GM18861 (cell line): ENCODE data around the gene LRRK1.

Experiments used
- ATAC-seq: cut with Tn5 transposase; IDR thresholded peaks from one replicate; pipeline ENCODE4 v1.9.1; 2021; ENCODE audit not compliant: unreplicated experiment

Gene LRRK1

DNA sequence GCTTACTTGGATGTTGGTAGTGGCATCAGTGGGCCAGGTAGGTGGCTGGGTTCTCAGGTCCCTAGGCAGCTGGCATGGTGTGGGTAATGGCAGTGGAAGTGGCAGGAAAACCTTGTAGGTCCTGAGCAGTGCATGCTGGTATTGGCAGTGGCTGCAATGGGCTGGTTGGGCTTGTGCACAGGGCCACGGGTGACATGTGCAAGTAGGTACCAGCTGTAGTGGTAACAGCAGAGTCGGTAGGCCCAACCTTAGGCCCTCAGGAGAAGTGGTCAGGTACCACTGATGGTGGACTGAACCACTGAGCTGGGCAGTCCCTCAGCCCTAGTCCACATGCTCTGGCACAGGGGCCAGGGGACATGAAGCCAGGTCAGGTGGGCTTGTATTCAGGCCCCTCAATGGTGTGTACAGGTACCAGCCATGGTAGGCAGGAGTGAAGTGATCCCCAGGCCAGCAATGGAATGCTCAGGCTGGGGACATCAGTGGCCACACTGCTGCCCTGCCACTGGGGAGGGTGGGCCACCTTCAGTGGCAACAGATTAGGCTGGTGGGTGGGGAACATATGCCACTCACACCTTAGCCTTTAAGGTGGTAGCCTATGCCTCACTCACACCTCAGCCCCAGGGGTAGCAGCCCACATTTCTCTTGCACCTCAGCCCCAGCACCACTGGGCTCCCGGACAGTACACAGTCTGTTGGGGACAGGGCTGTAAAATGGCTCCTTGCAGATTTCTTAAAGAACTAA is 118.1 kb downstream of the LRRK1 start:
- no peak for ATAC-seq

DNA sequence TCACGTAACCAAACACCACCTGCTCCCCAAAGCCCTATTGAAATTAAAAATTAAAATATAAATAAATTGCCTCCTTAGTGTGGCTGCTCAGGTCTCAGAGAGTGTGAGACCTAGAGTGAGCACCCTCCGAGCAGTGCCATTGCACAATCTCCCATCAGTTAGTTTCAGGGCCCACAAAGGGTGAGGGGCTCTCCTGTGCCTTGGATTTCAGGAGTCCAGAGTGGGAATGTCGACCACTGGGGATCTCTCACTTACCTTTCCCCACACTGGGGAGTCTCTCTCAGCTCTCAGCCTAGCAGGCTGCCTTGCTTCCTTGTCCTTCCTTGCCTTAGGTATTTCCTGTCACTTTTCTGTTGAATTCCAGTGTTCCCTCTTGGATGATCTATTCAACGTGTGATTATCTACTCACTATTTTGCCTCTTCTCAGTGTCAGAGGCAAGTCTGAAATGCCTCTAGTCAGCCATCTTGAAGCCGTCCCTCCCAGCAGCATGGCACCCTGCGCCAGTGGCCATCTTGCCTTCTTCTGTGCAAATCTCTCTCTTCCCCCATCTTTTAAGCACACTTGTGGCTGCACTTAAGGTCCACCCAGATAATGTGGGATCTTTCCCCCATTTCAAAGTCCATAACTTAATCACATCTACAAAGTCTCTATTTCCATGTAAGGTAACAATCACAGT is 119.3 kb downstream of the LRRK1 start:
- no peak for ATAC-seq

DNA sequence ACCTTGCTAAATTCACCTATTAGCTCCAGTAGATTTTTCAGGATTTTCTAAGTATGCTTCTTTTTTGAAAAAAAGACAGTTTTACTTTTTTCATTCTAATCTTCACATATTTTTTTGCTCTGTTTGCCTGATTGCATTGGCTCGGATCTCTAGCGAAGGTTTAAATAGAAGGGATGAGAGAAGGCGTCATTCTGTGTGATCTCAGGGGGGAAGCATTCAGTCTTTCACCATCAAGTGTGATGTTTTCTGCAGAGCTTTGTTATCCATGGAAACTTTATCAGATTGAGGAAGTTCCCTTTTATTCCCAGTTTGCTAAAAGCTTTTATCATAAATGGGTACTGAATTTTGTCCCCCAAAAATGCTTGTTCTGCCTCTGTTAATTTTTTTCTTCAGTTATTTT is 120.3 kb downstream of the LRRK1 start:
- no peak for ATAC-seq

DNA sequence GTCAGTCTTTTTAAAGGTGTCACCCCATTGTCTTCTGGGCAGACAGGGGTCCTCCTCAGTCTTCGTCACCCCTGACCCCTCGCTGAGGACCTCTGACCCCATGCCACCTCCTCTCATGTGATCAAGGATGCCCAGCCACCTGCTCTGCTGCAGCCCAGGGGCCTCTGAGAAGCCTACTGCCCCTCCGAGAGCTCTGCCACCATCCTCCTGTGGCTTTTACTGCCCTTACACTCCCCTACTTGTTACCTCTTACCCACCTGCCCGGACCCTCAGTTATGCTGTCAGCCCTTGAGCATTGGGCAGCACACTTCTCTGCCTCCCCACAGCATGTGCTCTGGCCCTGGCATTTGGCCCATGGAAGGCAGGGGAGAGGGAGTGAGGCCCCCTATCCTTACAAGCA is 123.2 kb downstream of the LRRK1 start:
- no peak for ATAC-seq

DNA sequence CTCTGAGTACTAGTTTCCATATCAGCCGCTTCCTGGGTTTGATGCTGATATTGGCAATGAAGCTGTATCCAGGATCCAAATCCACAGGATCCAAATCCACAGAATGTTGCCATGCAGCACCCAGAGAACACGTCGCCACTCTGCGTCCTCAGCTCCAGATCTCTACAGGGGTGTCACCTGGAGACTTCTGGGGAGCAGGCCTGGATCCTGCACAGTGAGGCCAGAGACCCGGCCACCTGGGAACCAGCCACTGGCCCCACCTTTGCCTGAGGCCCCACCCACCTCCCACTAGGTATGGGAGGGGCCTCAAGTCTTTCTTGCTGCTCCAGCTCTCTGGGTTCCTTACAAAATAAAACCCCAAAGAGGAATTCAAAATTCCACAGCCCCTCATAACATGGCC is 123.9 kb downstream of the LRRK1 start:
- no peak for ATAC-seq

DNA sequence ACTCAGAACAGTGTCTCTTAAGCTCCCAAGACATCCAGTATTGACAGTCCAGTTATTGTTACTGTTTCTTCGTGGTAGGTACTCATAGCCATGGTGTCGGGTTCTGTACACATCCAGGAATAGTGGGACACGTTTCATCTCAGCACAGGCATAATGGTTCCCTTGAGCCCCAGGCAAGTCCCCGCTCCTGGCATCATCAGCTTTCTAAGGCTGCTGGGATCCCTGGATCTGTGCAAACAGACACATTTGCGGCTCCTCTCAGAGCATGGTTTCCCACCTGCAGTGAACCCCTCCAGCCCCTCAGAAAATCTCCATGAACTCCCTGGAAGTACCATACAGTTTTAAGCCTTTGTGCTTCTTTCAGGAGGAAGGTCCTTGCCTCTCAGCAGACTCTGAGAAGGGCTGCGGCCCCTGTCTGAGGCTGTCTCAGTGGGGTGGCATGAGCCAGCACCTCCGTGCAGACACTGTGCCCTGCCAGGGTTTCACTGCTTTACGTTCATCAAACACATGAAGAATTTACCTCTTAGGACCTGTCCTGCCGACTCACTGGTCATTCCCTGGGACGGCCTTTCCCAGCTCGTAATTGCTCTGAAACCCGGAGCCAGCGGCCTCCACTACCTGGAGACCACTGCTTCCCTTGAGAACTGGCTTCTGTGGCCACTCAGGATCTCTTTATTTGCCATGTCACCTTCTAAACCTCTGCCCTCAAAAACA is 124.9 kb downstream of the LRRK1 start:
- no peak for ATAC-seq

DNA sequence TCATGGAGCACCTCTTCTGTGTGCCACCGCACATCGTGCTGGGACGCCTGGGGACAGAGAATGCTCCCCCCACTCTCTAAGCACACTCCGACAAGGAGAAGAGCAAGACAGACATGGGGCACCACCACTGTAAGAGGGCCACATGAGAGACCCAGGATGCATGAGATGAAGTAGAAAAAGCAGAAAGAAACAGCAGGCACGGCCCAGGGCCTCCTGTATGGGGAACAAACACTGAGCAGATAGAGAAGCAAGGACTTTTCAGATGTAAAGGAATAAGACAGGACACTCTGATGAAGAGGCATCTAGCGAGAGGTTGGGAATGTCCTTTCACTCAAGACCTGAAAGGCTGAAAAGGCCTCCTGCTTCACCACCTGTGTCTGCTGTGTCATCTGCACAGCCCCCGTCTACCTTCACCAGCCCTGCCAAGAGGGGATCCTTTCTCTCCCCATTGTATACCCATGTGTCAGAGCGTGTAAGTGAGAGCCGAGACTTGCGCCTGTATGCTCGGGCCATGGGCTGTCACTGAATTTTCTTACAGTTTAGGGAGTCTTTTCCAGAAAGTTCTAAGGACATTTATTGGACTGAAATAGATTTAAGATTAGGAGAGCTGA is 125.6 kb downstream of the LRRK1 start:
- no peak for ATAC-seq

DNA sequence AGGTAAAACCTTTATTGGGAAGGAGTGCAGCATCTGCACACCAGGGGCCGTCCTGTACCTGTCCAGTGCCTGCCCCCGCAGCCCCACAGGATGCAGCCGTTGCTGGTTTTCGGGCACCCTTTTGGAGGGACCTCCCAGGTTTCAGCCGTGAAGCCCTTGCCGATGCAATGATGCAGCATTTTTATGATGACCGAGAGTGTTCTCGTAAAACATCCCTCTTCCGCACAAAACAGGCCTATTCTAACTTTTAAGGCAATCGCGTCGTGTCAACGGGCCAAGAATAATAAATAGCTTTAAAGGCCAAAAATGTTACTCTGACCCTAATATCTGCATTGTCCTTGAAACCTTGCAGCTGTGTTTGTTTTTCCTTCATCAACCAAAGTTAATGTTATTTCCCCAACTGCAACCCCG is 126.1 kb downstream of the LRRK1 start:
- ATAC-seq: no peak

DNA sequence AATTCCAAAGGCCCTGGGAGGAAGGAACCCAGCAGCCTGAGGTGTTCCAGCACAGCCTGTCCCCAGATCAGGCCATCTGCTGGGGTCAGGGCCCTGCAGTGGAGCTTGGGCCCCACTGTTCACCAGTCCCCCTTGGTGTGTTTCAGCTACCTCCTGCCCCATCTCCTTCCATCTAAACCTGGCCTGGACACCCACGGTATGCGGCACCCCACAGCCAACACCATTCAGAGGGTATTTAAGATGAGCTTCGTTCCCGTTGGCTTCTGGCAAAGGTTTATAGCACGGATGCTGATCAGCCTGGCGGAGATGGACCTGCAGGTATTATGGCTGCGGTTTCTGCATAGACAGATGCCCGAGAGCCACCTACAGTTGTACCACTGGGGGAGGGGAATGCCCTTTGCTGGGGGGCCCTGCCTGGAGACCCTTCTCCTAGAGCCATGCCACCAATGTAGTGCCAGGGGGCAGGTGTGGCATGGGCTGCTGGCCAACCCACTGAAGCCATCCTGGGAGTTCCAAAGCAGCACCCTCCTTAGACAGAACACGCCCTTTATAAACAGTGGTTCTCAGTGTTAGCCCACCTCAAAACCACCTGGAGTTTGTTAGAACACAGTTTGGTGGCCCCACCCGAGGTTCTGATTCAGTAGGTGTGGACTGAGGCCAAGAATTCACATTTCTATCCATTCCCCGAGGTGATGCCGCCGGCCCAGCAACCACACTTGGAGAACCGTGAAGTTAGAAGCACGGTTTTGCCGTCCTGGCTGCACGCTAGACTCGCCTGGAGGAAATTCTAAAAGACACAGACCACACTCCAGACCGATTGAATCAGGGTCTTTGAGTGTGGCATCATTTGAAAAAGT is 126.9 kb downstream of the LRRK1 start:
- no peak for ATAC-seq

DNA sequence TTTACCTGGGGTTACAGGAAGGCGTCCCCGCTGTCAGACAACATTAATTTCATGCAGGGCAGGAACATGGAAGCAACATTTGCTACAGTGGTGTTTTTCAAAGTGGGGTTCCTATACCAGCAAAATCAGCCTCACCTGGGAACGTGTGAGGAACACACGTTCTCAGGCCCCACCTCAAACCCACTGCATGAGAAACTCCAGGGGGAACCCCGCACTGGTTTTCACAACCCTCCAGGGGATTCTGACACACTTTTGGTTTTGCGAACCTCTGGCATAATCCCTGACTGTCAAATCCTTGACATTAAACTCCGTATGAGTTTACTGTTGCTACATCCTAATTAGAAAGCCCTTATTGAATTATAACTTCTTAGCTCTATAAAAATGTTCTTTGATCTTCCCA is 127.7 kb downstream of the LRRK1 start:
- no peak for ATAC-seq

DNA sequence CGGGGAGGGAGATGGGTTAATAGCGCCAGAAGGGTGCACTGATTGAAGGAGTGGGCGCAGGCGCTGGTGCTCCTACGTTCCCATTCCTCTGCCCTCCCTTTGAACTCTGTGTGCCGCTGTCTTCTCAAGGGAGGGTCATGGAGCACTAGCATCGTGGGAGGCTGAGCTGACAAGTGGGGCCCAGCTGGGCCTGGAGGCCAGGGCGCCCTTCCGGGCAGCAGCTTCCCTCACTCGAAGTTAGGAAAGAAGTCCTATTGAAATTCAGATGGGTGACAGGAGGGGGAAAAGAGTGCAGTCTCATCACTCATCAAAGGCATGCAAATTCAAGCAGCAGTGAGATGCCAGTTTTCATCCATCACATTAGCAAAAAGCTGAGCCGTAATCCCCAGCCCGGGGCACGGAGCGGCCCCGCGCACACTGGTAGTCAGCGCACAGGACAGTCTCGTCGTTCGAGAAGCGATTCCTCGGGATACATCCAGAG is 128.2 kb downstream of the LRRK1 start:
- ATAC-seq: no peak

DNA sequence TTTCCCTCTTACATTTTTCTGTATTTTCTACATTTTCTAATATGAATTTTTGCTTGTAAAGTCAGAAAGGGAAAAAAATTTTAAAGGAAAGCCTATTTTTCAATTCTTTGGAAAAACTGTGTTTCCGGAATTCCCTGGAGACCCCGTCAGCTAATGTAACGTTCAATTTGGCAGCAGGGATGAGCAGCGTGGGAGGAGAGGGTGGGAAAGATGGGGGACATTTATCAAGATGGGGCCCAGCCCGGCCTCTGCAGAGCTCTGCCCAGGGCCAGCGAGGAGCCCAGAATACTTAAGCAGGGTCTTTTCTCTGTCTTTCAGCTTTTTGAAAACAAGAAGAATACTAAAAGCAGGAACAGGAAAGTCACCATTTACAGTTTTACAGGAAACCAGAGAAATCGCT is 129.0 kb downstream of the LRRK1 start:
- no peak for ATAC-seq

DNA sequence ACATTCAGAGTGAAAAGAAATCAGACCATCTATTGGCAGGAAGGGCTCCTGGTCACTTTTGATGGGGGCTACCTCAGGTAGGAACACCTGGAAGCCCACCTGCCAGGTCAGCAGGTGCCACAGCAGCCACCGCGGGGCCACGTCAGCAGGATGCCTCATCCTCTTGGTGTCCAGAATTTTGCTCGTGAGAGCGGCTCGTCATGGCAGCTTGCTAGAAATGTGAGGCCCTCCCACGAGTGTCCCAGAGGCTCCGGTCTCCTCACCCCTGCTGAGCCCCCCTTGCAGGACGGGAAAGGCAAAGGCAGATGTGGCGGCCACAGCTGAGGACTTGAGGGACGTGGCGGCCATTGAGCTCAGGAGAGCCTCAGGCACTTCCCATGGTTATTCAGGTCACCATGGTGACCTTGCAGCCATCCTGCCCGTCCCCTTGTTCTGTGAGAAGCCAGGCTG is 129.4 kb downstream of the LRRK1 start:
- ATAC-seq: no peak

DNA sequence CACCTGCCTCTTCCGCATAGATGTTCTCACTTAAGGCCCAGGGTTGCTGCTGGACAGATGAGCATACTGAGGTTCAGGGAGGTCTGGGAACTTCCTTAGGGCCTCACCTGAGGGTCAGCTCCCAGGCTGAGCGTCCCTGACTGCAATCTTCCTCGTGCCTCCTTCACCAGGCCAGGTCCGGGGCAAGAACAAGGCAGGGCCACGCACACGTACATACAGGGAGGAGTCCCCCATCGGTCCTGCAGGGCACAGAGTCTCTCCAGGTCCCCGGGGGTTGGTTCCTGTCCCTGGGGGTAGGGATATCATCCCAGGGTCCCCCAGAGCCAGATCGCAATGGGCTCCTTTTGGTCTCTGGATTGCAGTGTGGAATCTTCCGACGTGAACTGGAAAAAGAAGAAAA is 130.1 kb downstream of the LRRK1 start:
- no peak for ATAC-seq

DNA sequence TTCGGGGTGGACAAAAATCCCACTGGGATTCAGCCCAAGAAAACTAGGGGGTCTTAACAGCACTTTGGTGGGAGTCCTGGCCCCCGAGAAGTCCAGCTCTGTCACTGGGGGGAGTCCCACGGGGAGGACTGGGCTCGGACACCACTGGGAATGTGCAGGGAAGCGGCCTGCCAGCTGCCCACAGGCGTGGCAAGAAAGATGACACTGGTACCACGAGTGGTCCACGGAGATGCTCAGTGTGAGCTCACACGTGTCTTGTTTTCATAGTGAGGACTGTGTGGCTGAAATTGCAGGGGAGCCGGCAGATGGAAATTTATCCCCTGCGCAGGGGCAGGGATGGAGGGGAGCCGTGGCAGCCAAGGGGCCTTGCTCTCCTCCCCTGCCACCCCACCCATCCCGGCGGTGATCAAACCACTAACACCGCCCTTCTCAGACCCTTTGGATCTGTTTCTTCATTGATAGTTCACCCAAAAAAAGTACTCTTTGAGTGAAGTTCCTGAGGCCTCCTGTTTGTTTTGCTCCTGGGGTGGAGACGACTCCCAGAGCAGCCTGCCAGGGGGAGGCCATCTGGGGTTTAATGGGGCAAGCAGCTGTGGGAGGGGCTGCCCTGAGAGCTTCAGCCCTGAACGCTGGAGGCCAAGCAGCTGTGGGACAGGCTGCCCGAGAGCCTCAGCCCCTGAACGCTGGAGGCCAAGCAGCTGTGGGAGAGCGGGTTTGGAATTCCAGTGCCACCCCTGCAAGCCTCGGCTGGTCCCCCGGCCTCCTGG is 130.9 kb downstream of the LRRK1 start:
- ATAC-seq: no peak

DNA sequence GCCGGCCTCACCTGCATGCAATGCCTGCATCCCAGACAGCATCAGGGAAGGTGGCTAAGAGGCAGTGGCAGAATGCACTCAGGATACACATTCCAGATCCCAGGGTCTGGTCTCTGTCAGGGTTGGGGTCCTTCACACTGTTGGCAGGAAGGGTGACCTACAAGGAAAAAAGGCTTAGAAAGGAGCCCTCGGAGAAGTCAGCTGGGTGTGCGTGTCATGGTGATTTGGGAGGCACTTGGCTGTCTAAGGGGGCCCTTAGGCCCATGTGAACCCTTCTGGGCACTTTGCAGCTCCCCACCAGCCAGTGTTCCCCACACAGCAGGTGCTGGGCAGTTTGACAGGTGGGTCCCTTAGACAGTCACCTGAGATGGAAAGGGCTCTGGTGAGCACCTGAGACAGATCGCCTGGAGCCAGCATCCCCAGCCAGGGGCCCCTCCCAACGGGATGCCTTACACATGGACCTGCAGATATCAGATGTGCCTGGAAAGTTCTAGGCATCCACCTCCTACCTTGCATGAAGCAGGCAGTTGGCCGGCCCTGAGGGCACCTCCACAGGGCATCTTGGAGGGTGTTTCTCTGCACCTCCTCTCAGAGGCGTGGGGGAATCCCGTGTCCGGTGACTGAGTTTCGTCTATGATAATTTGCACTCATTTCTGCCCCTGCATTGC is 131.6 kb downstream of the LRRK1 start:
- ATAC-seq: no peak

DNA sequence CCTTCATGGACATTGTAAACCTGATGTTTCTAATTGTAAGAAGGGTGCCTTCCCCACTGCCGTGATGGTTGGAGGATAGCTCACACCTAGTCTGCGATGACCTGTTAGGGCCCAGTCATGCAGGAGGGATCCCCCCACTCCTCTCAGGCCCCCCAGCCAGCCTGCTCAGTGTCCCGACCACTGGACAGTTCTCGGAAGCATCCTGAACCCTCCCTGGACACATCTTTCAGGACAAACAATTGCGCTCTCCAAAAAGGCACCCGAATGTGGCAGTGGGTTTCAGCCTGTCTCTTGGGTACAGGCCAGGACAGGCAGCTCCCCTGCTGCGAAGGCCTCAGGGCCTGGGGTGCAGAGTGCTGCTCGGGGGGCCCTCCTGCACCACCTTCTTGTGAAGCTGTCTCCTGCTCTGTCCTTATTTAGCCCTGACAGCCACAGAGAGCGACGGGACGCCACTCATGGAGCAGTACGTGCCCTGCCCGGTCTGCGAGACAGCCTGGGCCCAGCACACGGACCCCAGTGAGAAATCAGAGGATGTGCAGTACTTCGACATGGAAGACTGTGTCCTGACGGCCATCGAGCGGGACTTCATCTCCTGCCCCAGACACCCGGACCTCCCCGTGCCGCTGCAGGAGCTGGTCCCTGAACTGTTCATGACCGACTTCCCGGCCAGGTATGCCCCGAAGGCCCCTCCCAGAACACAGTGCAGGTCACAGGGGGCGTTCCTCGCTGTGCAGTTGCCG is 132.3 kb downstream of the LRRK1 start:
- no peak for ATAC-seq

DNA sequence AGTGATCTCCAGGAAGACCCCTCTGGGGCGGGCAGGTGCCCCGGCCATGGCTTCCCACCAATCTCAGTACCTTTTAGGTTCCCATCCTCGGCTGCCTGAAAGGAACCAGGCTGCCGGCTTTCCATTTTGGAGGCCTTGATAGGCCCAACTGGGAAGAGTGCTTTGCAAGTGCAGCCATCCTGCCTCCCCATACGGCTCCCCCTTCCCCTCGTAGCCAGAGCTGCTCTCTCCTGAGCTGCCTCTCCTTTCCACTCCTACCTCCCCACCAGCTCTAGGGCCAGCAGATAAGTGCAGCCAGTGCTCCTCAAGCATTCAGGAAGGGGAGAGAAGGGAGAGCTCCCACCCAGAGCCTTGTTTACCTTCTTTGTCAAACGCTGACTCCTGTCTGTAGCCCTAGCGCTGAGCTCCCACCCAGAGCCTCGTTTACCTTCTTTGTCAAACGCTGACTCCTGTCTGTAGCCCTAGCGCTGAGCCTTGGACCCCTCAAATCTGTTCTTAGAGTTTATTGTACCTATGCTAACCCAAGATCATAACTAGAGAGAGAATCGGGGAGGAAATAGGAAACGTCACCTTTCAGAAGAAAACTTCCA is 133.0 kb downstream of the LRRK1 start:
- no peak for ATAC-seq
